ENCODE data around the gene STX11.

STX11 gene

GRCh38 chr6:144139817-144140216 lies 10.5 kb upstream of the STX11 start:
- no peaks in the 10 kb centered on the region for H3K4me1 ChIP-seq (ENCODE audit: control insufficient read depth, insufficient read depth, low read length)
- WGBS, 2 experiments = 94 to 97% methylated on average over 3 of the region's 3 CpGs
- no peaks in the 10 kb centered on the region for H3K9me3 ChIP-seq (ENCODE audit: control insufficient read depth, low read length)
- no peaks in the 10 kb centered on the region for H3K36me3 ChIP-seq (ENCODE audit: control insufficient read depth, insufficient read depth, low read length)
- no peaks in the 10 kb centered on the region for H3K27me3 ChIP-seq (ENCODE audit: control insufficient read depth, insufficient read depth, low read length, poor library complexity, severe bottlenecking)
- H3K4me3 ChIP-seq (ENCODE audit: insufficient read depth, low read depth, low read length) = no peak overlapping the region
- H3K27ac ChIP-seq (ENCODE audit: insufficient read depth, low read depth, low read length, poor library complexity, severe bottlenecking) = no peak overlapping the region

- 88 to 98% methylated on average over 2 of the region's 2 CpGs for WGBS, 2 experiments
Observed at GRCh38 chr6:144140867-144141266, 9.4 kb upstream of the STX11 start.

GRCh38 chr6:144141470-144141869 lies 8.8 kb upstream of the STX11 start:
- 90 to 100% methylated on average over 2 of the region's 2 CpGs for WGBS, 2 experiments
- no peak overlapping the region for H3K4me3 ChIP-seq (ENCODE audit: insufficient read depth, low read depth, low read length)
- H3K27me3 ChIP-seq (ENCODE audit: control insufficient read depth, insufficient read depth, low read length, poor library complexity, severe bottlenecking) = no peaks in the 10 kb centered on the region
- H3K27ac ChIP-seq (ENCODE audit: insufficient read depth, low read depth, low read length, poor library complexity, severe bottlenecking) = no peak overlapping the region
- no peaks in the 10 kb centered on the region for H3K4me1 ChIP-seq (ENCODE audit: control insufficient read depth, insufficient read depth, low read length)
- no peaks in the 10 kb centered on the region for H3K9me3 ChIP-seq (ENCODE audit: control insufficient read depth, low read length)
- H3K36me3 ChIP-seq (ENCODE audit: control insufficient read depth, insufficient read depth, low read length) = no peaks in the 10 kb centered on the region

More at GRCh38 chr6:144140867-144141266, 9.4 kb upstream of the STX11 start:
- Histone ChIP-seq H3K27me3 (ENCODE audit: control insufficient read depth, insufficient read depth, low read length, poor library complexity, severe bottlenecking) (no peaks in the 10 kb centered on the region), H3K27ac (ENCODE audit: insufficient read depth, low read depth, low read length, poor library complexity, severe bottlenecking) (no peak overlapping the region), H3K36me3 (ENCODE audit: control insufficient read depth, insufficient read depth, low read length) (no peaks in the 10 kb centered on the region), H3K4me3 (ENCODE audit: insufficient read depth, low read depth, low read length) (no peak overlapping the region), H3K4me1 (ENCODE audit: control insufficient read depth, insufficient read depth, low read length) (no peaks in the 10 kb centered on the region), H3K9me3 (ENCODE audit: control insufficient read depth, low read length) (no peaks in the 10 kb centered on the region)

- no peaks in the 10 kb centered on the region for H3K9me3 ChIP-seq (ENCODE audit: control insufficient read depth, low read length)
- H3K36me3 ChIP-seq (ENCODE audit: control insufficient read depth, insufficient read depth, low read length) = no peaks in the 10 kb centered on the region
- H3K27me3 ChIP-seq (ENCODE audit: control insufficient read depth, insufficient read depth, low read length, poor library complexity, severe bottlenecking) = peaks cover 10% of the 10 kb centered on the region
- no peaks in the 10 kb centered on the region for H3K4me1 ChIP-seq (ENCODE audit: control insufficient read depth, insufficient read depth, low read length)
- 89 to 100% methylated on average over 1 of the region's 1 CpG for WGBS, 2 experiments
- no peak overlapping the region for H3K4me3 ChIP-seq (ENCODE audit: insufficient read depth, low read depth, low read length)
- no peak overlapping the region for H3K27ac ChIP-seq (ENCODE audit: insufficient read depth, low read depth, low read length, poor library complexity, severe bottlenecking)
Observed at GRCh38 chr6:144143106-144143505, 7.2 kb upstream of the STX11 start.

GRCh38 chr6:144143878-144144277 lies 6.4 kb upstream of the STX11 start:
- Histone ChIP-seq H3K27ac (ENCODE audit: insufficient read depth, low read depth, low read length, poor library complexity, severe bottlenecking) (no peak overlapping the region), H3K36me3 (ENCODE audit: control insufficient read depth, insufficient read depth, low read length) (no peaks in the 10 kb centered on the region), H3K27me3 (ENCODE audit: control insufficient read depth, insufficient read depth, low read length, poor library complexity, severe bottlenecking) (peaks cover 17% of the 10 kb centered on the region), H3K4me1 (ENCODE audit: control insufficient read depth, insufficient read depth, low read length) (no peaks in the 10 kb centered on the region), H3K4me3 (ENCODE audit: insufficient read depth, low read depth, low read length) (no peak overlapping the region), H3K9me3 (ENCODE audit: control insufficient read depth, low read length) (no peaks in the 10 kb centered on the region)

- Histone ChIP-seq H3K36me3 (ENCODE audit: control insufficient read depth, insufficient read depth, low read length) (no peaks in the 10 kb centered on the region), H3K4me1 (ENCODE audit: control insufficient read depth, insufficient read depth, low read length) (no peaks in the 10 kb centered on the region), H3K4me3 (ENCODE audit: insufficient read depth, low read depth, low read length) (no peak overlapping the region), H3K27me3 (ENCODE audit: control insufficient read depth, insufficient read depth, low read length, poor library complexity, severe bottlenecking) (peaks cover 29% of the 10 kb centered on the region), H3K9me3 (ENCODE audit: control insufficient read depth, low read length) (no peaks in the 10 kb centered on the region), H3K27ac (ENCODE audit: insufficient read depth, low read depth, low read length, poor library complexity, severe bottlenecking) (no peak overlapping the region)
- 100% methylated on average over 1 of the region's 1 CpG; no CpG with 5 or more reads in 1 of the 2 experiments for WGBS, 2 experiments
Observed at GRCh38 chr6:144144996-144145395, 5.3 kb upstream of the STX11 start.

GRCh38 chr6:144145541-144145940 lies 4.8 kb upstream of the STX11 start:
- Histone ChIP-seq H3K9me3 (ENCODE audit: control insufficient read depth, low read length) (no peaks in the 10 kb centered on the region), H3K27me3 (ENCODE audit: control insufficient read depth, insufficient read depth, low read length, poor library complexity, severe bottlenecking) (peaks cover 34% of the 10 kb centered on the region), H3K4me3 (ENCODE audit: insufficient read depth, low read depth, low read length) (no peak overlapping the region), H3K27ac (ENCODE audit: insufficient read depth, low read depth, low read length, poor library complexity, severe bottlenecking) (no peak overlapping the region), H3K4me1 (ENCODE audit: control insufficient read depth, insufficient read depth, low read length) (no peaks in the 10 kb centered on the region), H3K36me3 (ENCODE audit: control insufficient read depth, insufficient read depth, low read length) (no peaks in the 10 kb centered on the region)
- WGBS, 2 experiments = 80 to 100% methylated on average over 1 of the region's 2 CpGs

GRCh38 chr6:144148886-144149285 lies 1.4 kb upstream of the STX11 start:
- Histone ChIP-seq H3K27me3 (ENCODE audit: control insufficient read depth, insufficient read depth, low read length, poor library complexity, severe bottlenecking) (peaks cover 59% of the 10 kb centered on the region), H3K4me1 (ENCODE audit: control insufficient read depth, insufficient read depth, low read length) (no peaks in the 10 kb centered on the region), H3K27ac (ENCODE audit: insufficient read depth, low read depth, low read length, poor library complexity, severe bottlenecking) (no peak overlapping the region), H3K4me3 (ENCODE audit: insufficient read depth, low read depth, low read length) (no peak overlapping the region), H3K36me3 (ENCODE audit: control insufficient read depth, insufficient read depth, low read length) (no peaks in the 10 kb centered on the region), H3K9me3 (ENCODE audit: control insufficient read depth, low read length) (no peaks in the 10 kb centered on the region)
- WGBS, 2 experiments = 95 to 100% methylated on average over 3 of the region's 4 CpGs

- Histone ChIP-seq H3K4me1 (ENCODE audit: control insufficient read depth, insufficient read depth, low read length) (no peaks in the 10 kb centered on the region), H3K27ac (ENCODE audit: insufficient read depth, low read depth, low read length, poor library complexity, severe bottlenecking) (no peak overlapping the region), H3K27me3 (ENCODE audit: control insufficient read depth, insufficient read depth, low read length, poor library complexity, severe bottlenecking) (peaks cover 59% of the 10 kb centered on the region), H3K36me3 (ENCODE audit: control insufficient read depth, insufficient read depth, low read length) (no peaks in the 10 kb centered on the region), H3K4me3 (ENCODE audit: insufficient read depth, low read depth, low read length) (peak overlapping the region; percentile 61), H3K9me3 (ENCODE audit: control insufficient read depth, low read length) (no peaks in the 10 kb centered on the region)
- WGBS, 2 experiments = 55 to 60% methylated on average over 14 of the region's 14 CpGs
Observed at GRCh38 chr6:144149558-144149893, 791 bp upstream of the STX11 start.

- no peak overlapping the region for H3K27ac ChIP-seq (ENCODE audit: insufficient read depth, low read depth, low read length, poor library complexity, severe bottlenecking)
- WGBS, 2 experiments = 11 to 13% methylated on average over 29 to 30 of the region's 30 CpGs
- H3K4me3 ChIP-seq (ENCODE audit: insufficient read depth, low read depth, low read length) = peak overlapping the region; percentile 61
- no peaks in the 10 kb centered on the region for H3K4me1 ChIP-seq (ENCODE audit: control insufficient read depth, insufficient read depth, low read length)
- no peaks in the 10 kb centered on the region for H3K36me3 ChIP-seq (ENCODE audit: control insufficient read depth, insufficient read depth, low read length)
- peaks cover 59% of the 10 kb centered on the region for H3K27me3 ChIP-seq (ENCODE audit: control insufficient read depth, insufficient read depth, low read length, poor library complexity, severe bottlenecking)
- H3K9me3 ChIP-seq (ENCODE audit: control insufficient read depth, low read length) = no peaks in the 10 kb centered on the region
Observed at GRCh38 chr6:144150710-144151657, 667 bp downstream of the STX11 start.

Measured in ectodermal cell (in vitro differentiated cells).